HG02642 (cell line): Measurements from ENCODE around the gene C14orf180.

ENCODE experiments used
- ATAC-seq: cut with Tn5 transposase; IDR thresholded peaks from one replicate; pipeline ENCODE4 v1.9.1; 2021; ENCODE audit warnings: mild to moderate bottlenecking; ENCODE audit not compliant: unreplicated experiment, poor library complexity

The C14orf180 gene

GRCh38 chr14:104591031-104591430 is 11.5 kb downstream of the C14orf180 start:
- ATAC-seq = no peak

GRCh38 chr14:104591506-104592291 is 12.1 kb downstream of the C14orf180 start:
- no peak for ATAC-seq

GRCh38 chr14:104592292-104592672 is 12.7 kb downstream of the C14orf180 start:
- ATAC-seq = no peak

- ATAC-seq = no peak
Observed at GRCh38 chr14:104592785-104593184, 13.2 kb downstream of the C14orf180 start.

- no peak for ATAC-seq
Observed at GRCh38 chr14:104593241-104593701, 13.7 kb downstream of the C14orf180 start.

GRCh38 chr14:104593710-104594136 is 14.2 kb downstream of the C14orf180 start:
- no peak for ATAC-seq

GRCh38 chr14:104594310-104595046 is 14.9 kb downstream of the C14orf180 start:
- ATAC-seq = no peak

- ATAC-seq = no peak
Observed at GRCh38 chr14:104595116-104595675, 15.6 kb downstream of the C14orf180 start.

GRCh38 chr14:104595911-104596450 is 16.4 kb downstream of the C14orf180 start:
- ATAC-seq = no peak

- ATAC-seq = no peak
Observed at GRCh38 chr14:104596451-104596918, 16.9 kb downstream of the C14orf180 start.

- ATAC-seq = no peak
Observed at GRCh38 chr14:104596927-104597351, 17.4 kb downstream of the C14orf180 start.

- no peak for ATAC-seq
Observed at GRCh38 chr14:104597576-104597975, 18.0 kb downstream of the C14orf180 start.

- no peak for ATAC-seq
Observed at GRCh38 chr14:104598039-104598909, 18.7 kb downstream of the C14orf180 start.

GRCh38 chr14:104598910-104599273 is 19.3 kb downstream of the C14orf180 start:
- ATAC-seq = no peak

- ATAC-seq = no peak
Observed at GRCh38 chr14:104599446-104599845, 19.9 kb downstream of the C14orf180 start.

GRCh38 chr14:104600141-104600643 is 20.6 kb downstream of the C14orf180 start:
- no peak for ATAC-seq

GRCh38 chr14:104600805-104601204 is 21.2 kb downstream of the C14orf180 start:
- ATAC-seq = no peak

GRCh38 chr14:104601786-104602185 is 22.2 kb downstream of the C14orf180 start:
- ATAC-seq = no peak

GRCh38 chr14:104602315-104602932 is 22.9 kb downstream of the C14orf180 start:
- ATAC-seq = no peak
